Measurements from ENCODE around the gene KCNMA1. TPM values are rescaled to one million over a fixed set of nuclear protein-coding genes. Genes with fewer than 3 reads are reported as not detected.

Gene KCNMA1
- total RNA-seq, 1 experiment from 2014 or later = 0.49 TPM

GRCh38 chr10:77593771-77594470, 43.7 kb downstream of the KCNMA1 start:
- no peak for TF ChIP-seq POLR2AphosphoS5 (IDR thresholded peaks at IDR 0.05; ENCODE audit: low read depth, low read length)
- TF ChIP-seq FOSL1 (IDR thresholded peaks at IDR 0.05; ENCODE audit: low read depth) = no peak
- TF ChIP-seq, protein P1, sequence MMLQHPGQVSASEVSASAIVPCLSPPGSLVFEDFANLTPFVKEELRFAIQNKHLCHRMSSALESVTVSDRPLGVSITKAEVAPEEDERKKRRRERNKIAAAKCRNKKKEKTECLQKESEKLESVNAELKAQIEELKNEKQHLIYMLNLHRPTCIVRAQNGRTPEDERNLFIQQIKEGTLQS (IDR thresholded peaks at IDR 0.05) = no peak
- TF ChIP-seq CTCF (IDR thresholded peaks at IDR 0.05 in 2 of 3, conservative IDR thresholded peaks at IDR 0.05 in 1 of 3; ENCODE audit: borderline replicate concordance in 1 of 3, insufficient read depth in 1 of 3, low read depth in 2 of 3, low read length in 2 of 3) = no peak
- no peaks in the 10 kb centered on the region for H3K36me3 ChIP-seq (ENCODE audit: control insufficient read depth in 1 of 2, insufficient read depth in 2 of 2, low read length in 2 of 2)
- ATAC-seq (no peak), DNase-seq (ENCODE audit: low read depth, low spot score) (no peak)
- BruUV-seq (replicated peaks) = no TSS peak
- POLR2A ChIA-PET = no interaction called here
- no peaks in the 10 kb centered on the region for H3K79me2 ChIP-seq (ENCODE audit: insufficient read depth, low read length)
- RAD21 ChIA-PET (ENCODE audit: low non-redundant PET in 1 of 2, low total read pairs in 2 of 2, uncharacterized antibody in 2 of 2, unreplicated experiment in 2 of 2) = no interaction called here
- H3K9ac ChIP-seq (ENCODE audit: low read length) = no peak overlapping the region
- no peaks in the 10 kb centered on the region for H3K27me3 ChIP-seq (ENCODE audit: insufficient read depth, low read length)
- H3K27ac ChIP-seq (ENCODE audit: low read depth, low read length) = no peak overlapping the region
- no peak overlapping the region for H3K4me3 ChIP-seq (replicated peaks in 1 of 2; ENCODE audit: low read depth in 1 of 2, low read length in 2 of 2)
- H3K4me1 ChIP-seq (ENCODE audit: control insufficient read depth in 1 of 2, insufficient read depth in 2 of 2, low read length in 2 of 2) = peaks cover 0 to 21% of the 10 kb centered on the region in 2 experiments; a peak in 2 of 4 replicates
- H4K20me1 ChIP-seq (ENCODE audit: insufficient read depth) = no peaks in the 10 kb centered on the region
- no peaks in the 10 kb centered on the region for H3K9me3 ChIP-seq (ENCODE audit: control insufficient read depth in 1 of 2, insufficient read depth in 1 of 2, low read depth in 1 of 2, low read length in 2 of 2)
- no peak overlapping the region for H2AFZ ChIP-seq (ENCODE audit: low read depth, low read length, poor library complexity, severe bottlenecking)
- H3K9me2 ChIP-seq (ENCODE audit: insufficient read depth) = no peaks in the 10 kb centered on the region
- intact Hi-C loops (cut with micrococcal nuclease) = loop anchor here (5.0 kb wide), 1 partner anchor 167 kb away; no protein-coding TSS in a partner anchor
- H3K4me2 ChIP-seq (ENCODE audit: low read length) = peak overlapping the region; percentile 77; the same call in 1 of the 2 replicates
- CTCF ChIA-PET = no interaction called here

Measured in HCT116 (cell line).